GM19455 (cell line): ENCODE results near the gene NOD1.
A peak's percentile ranks its signal among the peaks of the same experiment; 100 is the strongest.
"Not testable (repeated sequence)": the region's sequence is repeated elsewhere in the genome, so short reads cannot be mapped to it uniquely, and the experiment has no call there.

Experiments used
- ATAC-seq: cut with Tn5 transposase; IDR thresholded peaks from one replicate; pipeline ENCODE4 v1.9.1; 2021; ENCODE audit not compliant: unreplicated experiment

Gene NOD1

GRCh38 chr7:30478349-30479201 is at the start of gene NOD1:
Gene NOD1, minus strand, starts transcription at chr7:30478784. Its CDS starts 21,863 bp downstream, at chr7:30456921.
- peak; percentile 93 for ATAC-seq

DNA sequence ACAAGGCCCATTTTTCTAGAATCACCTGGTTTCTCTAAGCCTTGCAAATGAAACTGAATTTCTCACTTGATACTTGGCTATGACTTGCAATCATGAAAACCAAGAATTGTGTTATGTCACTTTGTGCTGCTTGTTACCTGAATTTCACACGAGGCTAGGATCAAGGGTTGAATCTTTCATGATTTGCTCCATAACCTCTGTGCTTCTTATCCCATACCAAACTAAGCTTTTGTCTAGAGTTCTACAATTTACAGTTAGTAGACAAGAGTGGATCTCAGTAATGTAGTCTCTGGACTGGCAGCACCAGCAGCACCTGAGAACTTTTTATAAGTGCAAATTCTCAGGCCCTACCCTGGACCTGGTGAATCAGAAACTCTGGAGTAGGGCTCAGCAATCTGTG is 48.7 kb upstream of the NOD1 start:
- ATAC-seq: not testable (repeated sequence)

DNA sequence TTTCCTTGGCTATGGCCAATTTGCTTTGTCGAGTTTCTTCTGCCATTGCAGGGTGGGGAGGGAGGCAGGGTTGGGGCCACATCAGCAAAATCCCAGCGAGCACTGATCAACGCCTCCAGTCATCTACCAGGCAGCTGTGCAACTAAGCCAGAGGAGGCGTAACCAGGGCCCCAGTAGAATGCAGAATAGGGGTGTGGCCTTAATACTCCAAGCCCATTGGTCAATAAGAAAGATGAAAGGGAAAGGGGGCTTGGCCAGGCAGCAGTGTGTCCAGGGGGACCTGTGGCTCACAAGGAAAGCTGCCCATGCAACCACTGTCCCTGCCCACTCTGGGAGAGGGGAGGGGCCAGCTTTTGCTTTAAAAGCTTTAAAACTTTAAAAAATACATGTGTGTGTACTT is 47.6 kb upstream of the NOD1 start:
- ATAC-seq: no peak

GRCh38 chr7:30525429-30525828 is 46.8 kb upstream of the NOD1 start:
- ATAC-seq: no peak

- ATAC-seq: no peak
Measured at GRCh38 chr7:30524545-30524944, 46.0 kb upstream of the NOD1 start.

DNA sequence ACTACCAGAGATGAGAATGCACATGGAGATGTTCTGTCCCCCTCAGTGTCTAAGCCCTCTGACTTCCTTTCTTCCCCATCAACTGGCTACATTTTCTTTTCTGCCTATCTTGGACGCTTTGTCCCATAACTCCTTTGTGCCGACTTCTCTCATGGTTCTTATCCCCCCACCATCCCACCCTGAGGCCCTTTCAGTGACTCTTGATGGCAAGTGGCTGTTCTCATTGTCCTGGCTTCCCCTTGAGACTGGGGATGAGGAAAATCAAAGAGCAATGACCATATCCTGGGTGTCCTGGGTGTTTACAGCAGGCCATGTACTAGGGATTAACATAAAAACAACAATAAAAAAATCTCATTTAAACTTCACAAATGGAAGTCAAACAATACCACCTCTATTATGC is 44.9 kb upstream of the NOD1 start:
- ATAC-seq: no peak

- ATAC-seq: no peak
Measured at GRCh38 chr7:30522159-30522558, 43.6 kb upstream of the NOD1 start.

GRCh38 chr7:30521532-30521931 is 42.9 kb upstream of the NOD1 start:
- ATAC-seq: no peak

DNA sequence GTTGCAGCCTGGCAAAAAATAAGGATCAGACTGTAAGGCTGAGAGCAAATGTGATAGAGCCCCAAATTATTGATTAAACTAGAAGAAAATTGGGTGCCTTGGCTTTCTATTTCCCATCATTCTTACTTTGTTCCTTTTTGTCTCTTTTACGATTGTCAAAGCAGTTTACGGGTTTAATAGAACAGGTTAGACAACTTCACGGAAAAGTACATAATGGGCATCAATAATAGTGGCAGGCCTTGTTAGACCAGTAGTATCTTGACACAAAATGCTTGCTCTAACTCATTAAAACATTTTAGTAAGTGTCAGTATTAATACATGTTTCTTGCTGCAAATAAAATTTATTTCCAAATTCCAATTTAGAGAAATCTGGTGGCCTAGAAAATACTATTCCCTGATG is 40.5 kb upstream of the NOD1 start:
- no peak for ATAC-seq

GRCh38 chr7:30515761-30516160 is 37.2 kb upstream of the NOD1 start:
- no peak for ATAC-seq

DNA sequence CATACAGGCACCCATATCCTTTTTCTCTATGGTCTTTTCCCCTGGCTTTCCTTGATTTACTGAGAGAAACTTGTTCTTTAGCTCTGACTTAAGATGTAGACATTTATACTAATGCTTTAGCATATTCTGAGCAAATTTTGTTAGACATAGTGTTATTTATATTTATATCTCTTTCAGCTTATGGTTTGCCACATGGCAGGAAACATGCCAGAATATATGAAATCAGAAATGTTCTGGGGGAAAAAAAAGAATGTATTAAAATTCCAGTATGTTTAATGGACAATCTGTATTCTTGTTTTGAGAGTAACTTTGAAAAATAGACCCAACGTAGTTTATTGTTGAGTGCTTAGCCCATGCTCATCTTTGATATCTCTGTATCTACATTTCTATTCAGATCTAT is 36.2 kb upstream of the NOD1 start:
- ATAC-seq: no peak

DNA sequence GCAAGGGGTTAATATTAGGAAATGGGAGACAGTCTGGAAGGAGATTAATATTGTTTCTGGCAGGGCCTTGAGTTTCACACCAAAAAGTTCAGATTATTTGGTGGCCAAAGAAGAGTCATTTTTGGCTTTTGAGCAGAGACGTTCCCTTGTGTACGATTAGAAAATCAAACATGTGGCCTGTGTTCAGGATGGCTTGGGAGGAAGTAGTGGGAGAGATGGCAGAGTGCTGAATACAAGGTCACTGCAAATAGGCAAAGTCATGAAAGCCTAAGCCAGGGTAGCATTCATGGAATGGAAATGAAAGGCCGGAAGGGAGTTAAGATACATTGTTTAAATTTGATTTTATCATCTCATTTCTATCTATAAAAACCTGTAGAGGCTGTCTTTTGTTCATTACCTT is 35.6 kb upstream of the NOD1 start:
- ATAC-seq: no peak

DNA sequence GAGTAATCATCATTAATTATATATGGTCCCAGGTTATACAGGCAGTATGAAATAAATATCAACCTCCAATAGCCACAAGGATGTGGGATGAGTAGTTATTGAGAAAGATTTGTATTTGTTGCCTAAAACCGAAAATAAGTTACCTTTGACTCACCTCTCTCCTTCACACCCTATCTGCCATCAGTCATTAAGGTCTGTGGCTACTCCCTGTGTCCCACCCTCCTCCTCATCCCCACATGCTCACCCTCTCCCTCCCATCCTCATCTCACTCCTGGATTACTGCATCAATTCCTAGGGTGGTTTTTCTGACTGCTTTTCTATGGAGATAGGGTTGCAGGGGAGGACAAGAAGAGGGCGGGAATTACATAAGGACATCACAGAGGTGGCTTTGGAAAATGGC is 35.2 kb upstream of the NOD1 start:
- no peak for ATAC-seq

GRCh38 chr7:30511973-30512662 is 33.5 kb upstream of the NOD1 start:
- ATAC-seq: no peak

DNA sequence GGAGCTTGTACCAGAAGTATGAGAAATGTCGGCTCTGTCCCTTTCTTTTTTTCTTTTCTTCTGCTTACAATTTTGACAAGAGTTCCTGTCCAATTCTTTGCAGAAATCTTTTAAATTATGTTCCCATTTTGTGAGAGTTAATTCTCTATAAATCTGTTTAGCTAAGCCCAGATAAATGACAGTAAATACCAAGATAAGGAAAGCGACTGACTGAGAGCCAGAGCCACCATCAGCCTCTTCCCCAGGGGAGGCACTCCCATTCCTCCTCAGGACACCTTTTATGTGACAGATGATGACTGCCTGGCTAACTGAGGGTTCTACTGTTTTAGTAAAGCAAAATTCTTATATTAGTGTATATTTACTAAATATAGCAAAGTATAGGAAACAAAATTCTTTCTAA is 32.9 kb upstream of the NOD1 start:
- no peak for ATAC-seq

DNA sequence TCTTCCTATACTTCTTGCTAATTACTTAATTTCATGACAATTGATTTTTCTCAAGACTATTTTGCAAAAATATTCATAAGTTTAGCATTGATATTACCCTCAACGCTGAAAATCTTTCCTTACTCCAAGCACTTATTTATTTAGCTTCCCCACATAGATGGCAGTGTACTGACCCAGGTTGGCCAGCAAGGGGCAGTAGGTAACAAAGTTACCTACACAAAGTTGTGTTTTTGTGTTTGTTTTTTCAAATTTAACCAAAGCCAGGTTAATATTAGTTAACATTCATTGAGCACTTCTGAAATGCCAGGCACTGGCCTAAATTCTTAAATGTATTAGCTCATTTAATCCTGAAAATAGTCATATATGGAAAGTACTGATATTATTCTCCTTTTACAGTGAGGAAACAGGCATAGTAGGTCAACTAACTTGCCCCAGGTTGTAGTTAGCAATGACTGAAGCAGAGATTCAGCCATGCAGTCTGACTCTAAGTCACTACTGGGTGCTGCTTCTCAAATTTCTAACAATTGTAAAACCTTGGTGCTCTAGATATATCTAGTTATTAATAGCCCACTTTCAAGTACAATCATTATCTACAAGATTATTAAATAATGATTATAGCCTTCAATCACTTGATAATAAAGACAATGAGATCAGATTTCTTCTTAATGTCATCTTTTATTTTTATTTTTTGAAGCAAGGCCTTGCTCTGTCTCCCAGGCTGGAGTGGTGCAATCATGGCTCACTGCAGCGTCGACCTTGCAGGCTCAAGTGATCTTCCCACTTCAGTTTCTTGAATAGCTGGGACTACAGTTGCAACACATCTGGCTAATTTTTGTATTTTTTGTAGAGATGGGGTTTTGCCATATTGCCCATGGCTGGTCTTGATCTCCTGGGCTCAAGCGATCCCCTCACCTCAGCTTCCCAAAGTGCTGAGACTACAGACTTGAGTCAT is 31.8 kb upstream of the NOD1 start:
- no peak for ATAC-seq

- ATAC-seq: not testable (repeated sequence)
Measured at GRCh38 chr7:30509171-30509857, 30.7 kb upstream of the NOD1 start.

GRCh38 chr7:30507346-30507900 is 28.8 kb upstream of the NOD1 start:
- not testable (repeated sequence) for ATAC-seq

- no peak for ATAC-seq
Measured at GRCh38 chr7:30505174-30505697, 26.7 kb upstream of the NOD1 start.
